Endodermal cell (in vitro differentiated cells): ENCODE data around the gene CYTH3. TPM values are rescaled to one million over a fixed set of nuclear protein-coding genes. Genes with fewer than 3 reads are reported as not detected.
A peak's percentile ranks its signal among the peaks of the same experiment; 100 is the strongest.

Source experiments
- DNase-seq: peaks from one replicate; pipeline ENCODE4 v3.0.0-alpha.2; 2017
- H3K27ac ChIP-seq: 2 replicates; pipeline ENCODE4 v1.5.1; 2013; ENCODE audit warnings: mild to moderate bottlenecking, low read depth, low read length, moderate library complexity
- H3K27me3 ChIP-seq: 2 replicates; pipeline ENCODE4 v1.6.1; 2013; ENCODE audit warnings: mild to moderate bottlenecking, low read length, moderate library complexity; ENCODE audit not compliant: insufficient read depth, control insufficient read depth, poor library complexity, severe bottlenecking
- H3K36me3 ChIP-seq: 2 replicates; pipeline ENCODE4 v1.7.0; 2013; ENCODE audit warnings: mild to moderate bottlenecking, low read length, moderate library complexity; ENCODE audit not compliant: control insufficient read depth, insufficient read depth
- H3K4me1 ChIP-seq: one replicate; pipeline ENCODE4 v1.7.0; 2013; ENCODE audit warnings: low read length; ENCODE audit not compliant: control insufficient read depth, insufficient read depth
- H3K4me3 ChIP-seq: 2 replicates; pipeline ENCODE4 v1.5.1; 2013; ENCODE audit warnings: mild to moderate bottlenecking, low read length, moderate library complexity
- H3K9ac ChIP-seq: 2 replicates; pipeline ENCODE4 v1.6.1; 2013; ENCODE audit warnings: mild to moderate bottlenecking, low read length, moderate library complexity; ENCODE audit not compliant: poor library complexity, severe bottlenecking; ENCODE audit errors: extremely low read depth
- H3K9me3 ChIP-seq: 2 replicates; pipeline ENCODE4 v1.6.1; 2013; ENCODE audit warnings: mild to moderate bottlenecking, low read length, moderate library complexity; ENCODE audit not compliant: control insufficient read depth
- H3K27ac Mint-ChIP-seq: 2 replicates; pipeline ENCODE4 v1.8.0; 2020; ENCODE audit warnings: mixed read lengths
- H3K27me3 Mint-ChIP-seq: 2 replicates; pipeline ENCODE4 v1.8.0; 2021; ENCODE audit warnings: mild to moderate bottlenecking, mixed read lengths; ENCODE audit not compliant: insufficient read depth
- H3K36me3 Mint-ChIP-seq: 2 replicates; pipeline ENCODE4 v1.8.0; 2020; ENCODE audit warnings: low read depth, mixed read lengths
- H3K4me1 Mint-ChIP-seq: 2 replicates; pipeline ENCODE4 v1.8.0; 2020; ENCODE audit warnings: mixed read lengths
- H3K4me3 Mint-ChIP-seq: 2 replicates; pipeline ENCODE4 v1.8.0; 2020; ENCODE audit warnings: mild to moderate bottlenecking, moderate library complexity, mixed read lengths
- H3K9me3 Mint-ChIP-seq: 2 replicates; pipeline ENCODE4 v1.8.0; 2020; ENCODE audit warnings: mild to moderate bottlenecking, mixed read lengths
- WGBS, 2 experiments: methylation state at CpG; one replicate each; pipeline versions ENCODE4 v1.1.5 to v1.1.7; 2013; ENCODE audit warnings: missing lambda C conversion rate in 2 of 2, mixed read lengths in 1 of 2; ENCODE audit not compliant: insufficient coverage in 1 of 2, insufficient read length in 1 of 2; 5-methylcytosine and 5-hydroxymethylcytosine counted together
- total RNA-seq, 2 donors: library from RNA; stranded (reverse); fragmentation: NEBNext Ultra II Directional in 1 of 2; extraction: Animal tissue kit (Norgen Biotek cat#: 25700) in 1 of 2; gene quantifications; 2 replicates in 1 of 2; 3 replicates in 1 of 2; pipeline ENCODE4 v1.2.1, GENCODE V29; 2021
- TF ChIP-seq, protein P1 (sequence below): fragments of 200-600 bp; sonication (generic); conservative IDR thresholded peaks from 2 replicates; pipeline ENCODE4 v1.5.0; 2021; ENCODE audit warnings: antibody characterized with exemption, mild to moderate bottlenecking

Gene CYTH3
- total RNA-seq, 2 donors from 2014 or later = 10.6 to 10.8 TPM

DNA sequence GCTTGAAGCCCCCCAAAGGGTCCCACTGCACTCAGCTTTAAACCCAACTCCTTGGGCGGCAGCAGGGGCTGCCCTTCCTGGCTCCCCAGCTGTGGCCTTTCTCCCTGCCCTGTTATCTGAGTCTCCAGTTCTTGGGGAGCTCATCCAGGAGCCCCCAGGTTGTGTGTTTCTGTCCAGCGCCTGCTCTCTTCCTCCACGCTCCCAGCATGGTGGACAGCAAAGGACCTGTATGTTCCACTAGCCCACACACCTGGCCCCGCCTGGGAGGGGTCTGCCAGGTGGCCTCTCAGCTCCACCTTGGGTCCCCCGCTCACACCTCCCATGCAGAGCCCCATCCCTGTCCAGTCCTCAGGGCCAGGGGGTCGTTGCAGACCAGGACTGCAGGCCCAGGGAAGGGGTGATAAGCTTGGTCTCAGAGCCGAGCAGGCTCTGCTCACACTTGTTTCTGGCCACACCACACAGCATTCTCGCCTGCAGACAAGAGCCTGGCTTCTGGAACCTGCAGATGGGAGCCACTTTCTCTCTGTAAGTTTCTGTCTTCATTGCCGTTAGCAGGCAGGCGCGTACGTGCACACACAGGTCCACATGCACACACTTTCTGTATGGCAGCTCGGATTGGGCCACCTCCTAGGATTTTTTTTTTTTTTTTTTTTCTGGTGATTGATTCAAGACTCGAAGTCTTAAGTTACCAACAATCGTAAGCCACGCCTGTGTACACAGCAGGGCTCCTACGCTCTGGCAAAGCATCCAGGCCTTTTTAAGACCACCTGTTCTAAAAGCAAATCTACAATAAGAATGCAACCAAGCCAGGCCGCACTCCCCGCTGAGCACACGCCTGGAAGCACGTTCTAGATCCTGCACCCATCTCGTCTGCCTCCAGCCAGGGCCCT lies 104.6 kb downstream of the CYTH3 start:
- H3K9me3 Mint-ChIP-seq = no peaks in the 10 kb centered on the region
- H3K4me3 Mint-ChIP-seq = no peak overlapping the region
- H3K36me3 Mint-ChIP-seq = peaks cover 4% of the 10 kb centered on the region
- TF ChIP-seq, protein P1, sequence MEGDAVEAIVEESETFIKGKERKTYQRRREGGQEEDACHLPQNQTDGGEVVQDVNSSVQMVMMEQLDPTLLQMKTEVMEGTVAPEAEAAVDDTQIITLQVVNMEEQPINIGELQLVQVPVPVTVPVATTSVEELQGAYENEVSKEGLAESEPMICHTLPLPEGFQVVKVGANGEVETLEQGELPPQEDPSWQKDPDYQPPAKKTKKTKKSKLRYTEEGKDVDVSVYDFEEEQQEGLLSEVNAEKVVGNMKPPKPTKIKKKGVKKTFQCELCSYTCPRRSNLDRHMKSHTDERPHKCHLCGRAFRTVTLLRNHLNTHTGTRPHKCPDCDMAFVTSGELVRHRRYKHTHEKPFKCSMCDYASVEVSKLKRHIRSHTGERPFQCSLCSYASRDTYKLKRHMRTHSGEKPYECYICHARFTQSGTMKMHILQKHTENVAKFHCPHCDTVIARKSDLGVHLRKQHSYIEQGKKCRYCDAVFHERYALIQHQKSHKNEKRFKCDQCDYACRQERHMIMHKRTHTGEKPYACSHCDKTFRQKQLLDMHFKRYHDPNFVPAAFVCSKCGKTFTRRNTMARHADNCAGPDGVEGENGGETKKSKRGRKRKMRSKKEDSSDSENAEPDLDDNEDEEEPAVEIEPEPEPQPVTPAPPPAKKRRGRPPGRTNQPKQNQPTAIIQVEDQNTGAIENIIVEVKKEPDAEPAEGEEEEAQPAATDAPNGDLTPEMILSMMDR = no peak
- no peaks in the 10 kb centered on the region for H3K9me3 ChIP-seq
- peak overlapping the region; percentile 17 for H3K27ac ChIP-seq
- peak overlapping the region; percentile 31 for H3K27ac Mint-ChIP-seq
- H3K4me1 ChIP-seq = no peaks in the 10 kb centered on the region
- no peak for DNase-seq
- H3K4me1 Mint-ChIP-seq = peaks cover 6% of the 10 kb centered on the region
- WGBS, 2 experiments = 92 to 94% methylated on average over 10 to 22 of the region's 22 CpGs
- no peaks in the 10 kb centered on the region for H3K36me3 ChIP-seq
- H3K9ac ChIP-seq = no peak overlapping the region
- no peak overlapping the region for H3K4me3 ChIP-seq
- no peaks in the 10 kb centered on the region for H3K27me3 Mint-ChIP-seq
- H3K27me3 ChIP-seq = no peaks in the 10 kb centered on the region

DNA sequence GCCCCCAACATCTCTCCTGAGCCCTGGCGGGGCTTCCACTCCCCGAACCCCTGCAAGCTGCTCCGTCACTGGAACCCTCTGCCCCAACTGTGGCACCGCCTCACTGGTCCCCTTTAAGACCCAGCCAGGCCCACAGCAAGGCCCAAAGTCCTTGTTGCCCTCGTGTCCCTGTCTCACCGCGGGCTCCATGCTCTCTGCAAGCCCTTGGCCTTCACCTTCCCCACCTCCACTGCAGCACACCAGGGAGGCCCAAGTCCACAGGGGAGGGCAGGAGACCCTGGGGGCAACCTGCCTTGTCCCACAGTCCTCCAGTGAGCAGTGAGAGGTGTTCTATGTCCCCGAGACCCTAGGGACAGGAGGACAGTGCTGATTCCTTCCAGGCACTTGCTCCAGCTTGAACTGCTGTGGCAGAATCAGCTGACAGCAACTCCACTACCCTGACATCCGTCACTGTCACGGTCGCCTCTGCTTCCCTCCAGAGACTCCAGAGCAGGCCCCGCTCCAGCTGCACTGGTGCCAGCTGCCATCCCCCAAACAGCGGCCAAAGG lies 105.3 kb downstream of the CYTH3 start:
- no peak overlapping the region for H3K4me3 Mint-ChIP-seq
- TF ChIP-seq, protein P1 = no peak

DNA sequence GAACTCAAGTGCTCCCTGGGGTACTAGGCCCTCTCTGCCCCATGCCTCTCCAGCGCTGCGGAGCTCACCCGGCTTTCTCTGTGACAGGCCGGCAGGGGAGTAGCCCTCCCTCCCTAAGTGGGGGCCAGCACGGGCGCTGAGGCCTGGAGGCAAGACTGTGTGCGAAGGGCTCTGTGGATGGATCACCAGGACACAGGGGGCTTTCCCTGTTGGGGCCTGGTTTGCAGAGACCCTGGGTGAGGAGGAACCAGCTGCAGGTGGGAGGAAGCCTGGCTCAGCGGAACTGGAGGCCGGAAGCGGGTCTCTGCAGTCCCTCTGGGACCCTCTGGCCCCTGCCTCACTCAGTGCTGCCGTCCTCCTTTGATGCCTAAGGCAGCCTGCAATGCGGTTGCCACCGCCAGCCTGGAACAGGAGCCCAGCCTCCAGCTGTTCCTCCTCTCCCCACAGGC lies 106.0 kb downstream of the CYTH3 start:
- Histone ChIP-seq H3K9ac (no peak overlapping the region), H3K27me3 (no peaks in the 10 kb centered on the region), H3K27ac (peak overlapping the region; percentile 78), H3K4me1 (no peaks in the 10 kb centered on the region), H3K4me3 (no peak overlapping the region), H3K36me3 (peaks cover 9% of the 10 kb centered on the region), H3K9me3 (no peaks in the 10 kb centered on the region)
- H3K4me3 Mint-ChIP-seq = no peak overlapping the region
- TF ChIP-seq, protein P1 = no peak
- peak overlapping the region; percentile 64 for H3K27ac Mint-ChIP-seq
- WGBS, 2 experiments = 89 to 98% methylated on average over 8 to 13 of the region's 13 CpGs
- no peaks in the 10 kb centered on the region for H3K4me1 Mint-ChIP-seq
- no peaks in the 10 kb centered on the region for H3K27me3 Mint-ChIP-seq
- peak; percentile 50 for DNase-seq
- no peaks in the 10 kb centered on the region for H3K9me3 Mint-ChIP-seq
- H3K36me3 Mint-ChIP-seq = peaks cover 7% of the 10 kb centered on the region

More for the DNA sequence above, 105.3 kb downstream of the CYTH3 start:
- H3K36me3 ChIP-seq = peaks cover 3% of the 10 kb centered on the region
- no peak for DNase-seq
- WGBS, 2 experiments = 83 to 86% methylated on average over 10 to 13 of the region's 13 CpGs
- Mint-ChIP-seq H3K27ac (peak overlapping the region; percentile 64), H3K27me3 (no peaks in the 10 kb centered on the region), H3K9me3 (no peaks in the 10 kb centered on the region), H3K36me3 (peaks cover 4% of the 10 kb centered on the region), H3K4me1 (peaks cover 3% of the 10 kb centered on the region)
- no peak overlapping the region for H3K9ac ChIP-seq
- H3K4me3 ChIP-seq = no peak overlapping the region
- H3K27ac ChIP-seq = peak overlapping the region; percentile 78
- H3K4me1 ChIP-seq = no peaks in the 10 kb centered on the region
- H3K27me3 ChIP-seq = no peaks in the 10 kb centered on the region
- H3K9me3 ChIP-seq = no peaks in the 10 kb centered on the region
